Bladder microvascular endothelial cell (primary cell): ENCODE results near the gene PHF19. TPM values are rescaled to one million over a fixed set of nuclear protein-coding genes. Genes with fewer than 3 reads are reported as not detected.

Experiments used
- total RNA-seq: library from RNA; depleted of rRNA; stranded (reverse); fragments of >200 nt; gene quantifications from 2 replicates; pipeline ENCODE4 v1.2.3, GENCODE V29; 2014

The PHF19 gene
- total RNA-seq = 34.5 and 34.8 TPM in 2 replicates

GRCh38 chr9:120876842-120877240, at the start of gene PHF19:
Gene PHF19, minus strand, starts transcription at chr9:120877188. Its CDS starts 2,447 bp downstream, at chr9:120874741.

GRCh38 chr9:120926397-120926928, 49.5 kb upstream of the PHF19 start, which contains the start of gene TRAF1:
Gene TRAF1, minus strand, starts transcription at chr9:120926796. Its CDS starts 721 bp downstream, at chr9:120926075.

GRCh38 chr9:120842685-120843485, 34.1 kb downstream of the PHF19 start, which contains the start of gene PSMD5:
Gene PSMD5, minus strand, starts transcription at chr9:120842922. Its CDS starts 13 bp downstream, at chr9:120842909.

Other genes starting within 250 kb of the PHF19 start
- 9.1 and 9.6 TPM in 2 replicates for gene MEGF9, start 162.7 kb downstream of the PHF19 start, total RNA-seq
- gene FBXW2, start 83.8 kb downstream of the PHF19 start, total RNA-seq = 22.3 and 42.8 TPM in 2 replicates
- gene PSMD5, start 34.3 kb downstream of the PHF19 start, total RNA-seq = 15.2 and 23.9 TPM in 2 replicates
- 1.6 and 17.9 TPM in 2 replicates for gene TRAF1, start 49.6 kb upstream of the PHF19 start, total RNA-seq
- 2.1 and 2.3 TPM in 2 replicates for gene C5, start 173.1 kb upstream of the PHF19 start, total RNA-seq
- gene CNTRL, start 197.8 kb upstream of the PHF19 start, total RNA-seq = 10.2 and 14.4 TPM in 2 replicates